GM21825 (cell line): ENCODE results near the gene ZDHHC17.

Experiments used
- ATAC-seq: cut with Tn5 transposase; IDR thresholded peaks from one replicate; pipeline ENCODE4 v1.9.1; 2021; ENCODE audit warnings: mild to moderate bottlenecking, moderate library complexity; ENCODE audit not compliant: unreplicated experiment

The ZDHHC17 gene

DNA sequence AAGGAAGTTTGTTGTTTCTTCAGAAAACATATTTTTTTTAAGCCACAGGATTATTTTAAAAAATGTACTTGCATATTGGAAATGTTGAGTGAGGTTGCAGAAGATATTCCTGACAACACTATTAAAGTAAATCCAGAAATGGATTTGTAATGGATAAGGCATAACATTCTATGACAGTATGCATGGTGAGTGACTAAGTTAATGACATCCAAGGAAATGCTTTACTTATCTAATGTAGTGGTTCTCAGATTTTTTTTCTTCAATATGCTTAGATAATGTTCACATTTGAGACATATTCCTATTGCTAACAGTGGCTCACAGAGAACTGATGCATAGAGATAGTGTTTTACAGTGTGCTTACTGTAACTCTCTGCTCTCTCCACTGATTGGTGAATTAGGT, 49.4 kb downstream of the ZDHHC17 start:
- no peak for ATAC-seq

DNA sequence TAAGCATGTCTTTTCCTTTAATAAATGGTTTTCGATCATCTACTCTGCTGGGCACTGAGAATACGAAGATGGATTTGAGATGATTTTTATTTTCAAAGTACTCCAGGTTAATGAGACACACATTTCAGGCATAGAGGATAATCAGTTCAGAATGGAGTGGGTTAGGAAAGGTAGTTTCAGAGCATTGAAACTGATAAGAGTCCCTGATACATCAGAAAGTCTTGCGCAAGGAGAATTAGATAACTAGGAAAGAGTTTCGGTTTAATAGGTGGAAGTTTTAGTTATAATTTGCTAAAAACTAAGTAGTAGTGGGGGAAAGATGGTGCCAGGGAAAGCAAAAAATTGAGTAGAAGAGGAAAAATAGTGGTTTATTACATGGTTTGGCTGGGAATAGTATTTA, 50.1 kb downstream of the ZDHHC17 start:
- no peak for ATAC-seq

DNA sequence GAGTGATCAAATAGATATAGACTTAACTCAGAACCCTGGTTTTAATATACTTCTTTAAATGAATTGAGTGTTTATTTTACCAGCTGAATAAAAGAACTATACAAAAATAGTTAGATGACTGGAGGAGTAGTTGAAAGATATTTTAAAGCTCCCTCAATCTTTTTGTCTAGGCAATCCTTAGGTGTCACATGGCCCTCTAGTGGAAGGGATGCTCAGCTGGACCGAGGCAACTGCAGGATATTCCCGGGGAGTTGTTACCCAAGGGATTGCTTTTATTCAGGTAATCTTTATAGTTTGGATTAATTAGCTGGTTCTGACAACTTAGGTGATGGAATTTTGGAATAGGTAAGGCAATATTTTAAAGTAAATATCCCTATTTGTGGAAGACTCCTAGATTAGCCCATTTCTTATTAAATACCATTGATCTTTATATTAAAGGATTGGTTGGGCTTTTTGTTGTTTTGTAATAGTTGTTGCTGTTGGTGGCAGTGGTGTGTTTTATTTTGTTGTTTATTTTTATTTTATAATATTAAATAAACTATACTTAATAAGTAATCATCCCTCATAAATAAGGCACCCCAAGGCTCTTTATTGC, 57.1 kb downstream of the ZDHHC17 start:
- ATAC-seq: no peak

DNA sequence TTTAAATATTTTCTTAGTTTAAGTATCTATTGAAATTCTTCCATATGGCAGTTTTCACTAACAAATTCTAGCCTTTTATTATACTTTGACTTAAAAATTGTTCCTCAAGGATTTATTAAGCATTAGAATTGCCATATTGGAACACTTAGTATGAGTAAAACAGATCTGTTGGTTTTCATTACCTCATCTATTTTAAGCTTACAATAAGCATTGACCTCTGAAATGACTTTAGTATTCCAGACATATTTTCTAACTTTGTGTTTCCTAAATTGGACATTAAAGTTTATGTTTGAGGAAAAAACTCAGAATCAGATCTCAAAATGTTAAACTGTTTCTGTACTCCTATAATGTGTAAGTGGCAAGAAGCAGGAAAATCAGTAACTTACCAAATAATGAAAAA, 66.5 kb downstream of the ZDHHC17 start:
- no peak for ATAC-seq

DNA sequence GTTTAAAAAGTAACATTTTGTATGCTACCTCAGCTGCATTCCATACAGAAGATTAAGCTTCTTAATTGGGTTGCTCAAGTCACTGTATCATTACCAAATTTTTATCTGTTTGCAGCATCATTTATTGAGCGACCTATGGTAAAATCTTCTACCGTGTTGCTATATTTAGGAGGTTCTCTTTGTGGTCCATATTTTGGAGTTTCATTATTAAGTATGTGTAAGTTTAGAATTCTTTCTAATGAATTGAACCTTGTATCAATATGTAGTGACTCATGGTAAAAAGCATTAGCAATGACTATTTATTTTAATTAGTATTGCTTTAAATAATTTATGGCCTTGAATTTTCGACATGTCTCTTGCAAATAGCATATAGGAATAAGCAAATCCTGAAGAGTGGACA, 72.7 kb downstream of the ZDHHC17 start:
- no peak for ATAC-seq

DNA sequence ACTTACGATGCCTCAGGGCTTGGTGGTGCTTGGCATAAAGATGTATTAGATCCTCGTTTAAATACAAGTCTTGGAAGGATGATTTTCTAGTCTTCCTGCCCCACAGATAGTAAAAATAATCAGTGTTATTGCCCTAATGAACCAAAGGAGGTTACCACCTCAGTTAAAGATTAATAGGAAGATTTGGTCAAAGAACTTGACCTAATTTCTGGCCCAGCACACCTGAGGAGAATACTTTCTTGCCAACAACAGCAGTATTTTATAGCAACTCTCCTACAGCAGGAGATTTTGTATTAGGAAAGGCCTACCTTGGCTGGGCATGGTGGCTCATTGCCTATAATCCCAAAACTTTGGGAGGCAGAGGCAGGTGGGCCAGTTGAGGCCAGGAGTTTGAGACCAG, 83.3 kb downstream of the ZDHHC17 start:
- no peak for ATAC-seq

DNA sequence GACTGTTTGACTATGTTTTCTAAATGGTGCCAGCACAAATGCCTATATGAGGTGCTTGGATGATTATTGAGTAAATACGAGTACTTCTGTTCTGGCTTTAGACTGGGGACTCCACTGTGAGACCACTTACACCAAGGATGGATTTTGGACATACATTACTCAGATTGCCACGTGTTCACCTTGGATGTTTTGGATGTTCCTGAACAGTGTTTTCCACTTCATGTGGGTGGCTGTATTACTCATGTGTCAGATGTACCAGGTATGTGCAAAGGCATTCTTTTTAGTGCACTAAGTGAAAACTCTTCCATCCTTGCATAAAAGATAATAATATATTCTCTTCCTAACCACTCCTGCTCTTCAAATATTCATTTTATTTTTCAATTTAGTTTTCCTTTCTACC, 84.2 kb downstream of the ZDHHC17 start:
- ATAC-seq: no peak

DNA sequence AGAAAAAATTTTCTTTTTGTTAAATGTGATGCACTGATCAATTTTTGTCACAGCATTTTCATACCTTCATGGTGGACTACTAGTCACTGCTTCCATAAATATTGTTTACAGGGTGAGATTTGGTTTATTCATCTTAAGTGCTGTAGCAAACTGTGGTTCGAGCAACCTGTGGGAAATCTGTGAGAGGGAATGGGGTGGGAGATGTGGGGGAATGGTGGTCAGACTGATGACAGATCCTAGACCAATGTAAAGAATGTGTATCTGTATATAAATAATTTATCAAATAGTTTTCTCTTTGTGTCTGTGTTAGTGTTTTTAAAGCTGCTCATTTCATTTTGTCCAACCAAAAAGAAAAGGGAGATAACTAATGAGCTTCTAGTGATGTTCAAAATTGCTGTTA, 88.2 kb downstream of the ZDHHC17 start:
- ATAC-seq: no peak

DNA sequence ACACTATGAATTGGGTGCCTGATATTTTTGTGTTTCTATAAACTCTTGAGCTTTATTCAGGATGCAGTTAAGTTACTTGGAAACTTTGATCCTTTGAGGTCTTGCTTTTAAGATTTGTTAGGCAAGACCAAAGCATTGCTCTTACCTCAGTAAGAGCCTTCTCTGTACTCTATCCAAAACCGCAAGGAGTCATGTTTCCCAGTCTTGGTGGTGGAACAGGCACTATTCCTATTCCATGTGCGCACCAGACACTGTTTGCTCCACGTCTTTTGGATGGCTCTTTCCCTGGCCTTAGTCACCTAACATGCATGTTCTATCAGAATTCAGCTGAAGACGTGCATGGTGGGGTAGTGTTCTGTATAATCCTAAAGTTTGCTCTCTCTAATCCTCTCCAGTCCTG, 91.4 kb downstream of the ZDHHC17 start:
- no peak for ATAC-seq

DNA sequence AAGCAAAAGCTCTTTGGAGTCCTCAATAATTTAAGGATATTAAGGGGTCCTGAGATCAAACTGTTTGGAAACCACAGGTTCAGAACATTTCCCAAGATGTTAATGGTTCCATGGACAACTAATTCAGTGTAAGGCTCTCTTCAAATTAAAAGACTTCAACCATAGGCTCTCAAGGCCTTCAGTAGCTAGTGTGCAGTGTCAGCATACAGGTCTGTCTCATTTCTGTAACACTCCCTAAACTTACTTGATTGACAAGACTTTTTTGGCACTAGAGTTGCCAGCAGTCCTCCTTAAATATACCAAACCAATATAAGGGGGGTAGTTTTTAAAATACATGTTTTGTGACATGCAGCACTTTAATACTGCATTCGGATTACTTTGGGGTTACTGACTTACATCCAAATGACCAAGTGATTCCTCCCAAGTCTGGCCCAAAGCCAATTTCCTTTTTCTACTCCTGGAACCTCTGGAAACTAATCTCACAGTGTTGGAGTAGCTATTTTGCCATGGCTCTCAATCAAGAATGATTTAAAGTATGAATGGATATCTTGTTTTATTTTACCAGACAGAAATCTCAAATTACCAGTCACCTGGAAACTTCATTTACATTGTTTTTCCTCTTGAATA, 92.2 kb downstream of the ZDHHC17 start:
- ATAC-seq: no peak

DNA sequence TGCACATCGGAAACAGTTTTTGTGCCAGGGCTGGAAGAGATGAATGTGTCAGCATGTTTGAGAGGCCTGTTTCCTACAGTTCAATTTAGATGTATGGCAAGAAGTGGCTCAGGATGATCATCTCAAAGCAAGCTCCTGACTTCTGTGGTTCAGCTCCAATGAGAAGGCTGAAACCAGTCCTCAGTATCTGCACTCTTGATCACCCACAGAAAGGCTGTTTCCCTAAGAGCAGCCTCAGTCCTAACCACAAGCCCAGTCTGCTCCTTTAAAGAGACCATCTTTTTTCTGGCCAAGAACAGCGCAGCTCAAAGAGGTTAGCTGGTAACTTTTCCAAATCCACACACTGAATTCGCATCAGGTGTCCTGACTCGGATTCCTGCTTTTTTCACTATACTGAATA, 95.7 kb downstream of the ZDHHC17 start:
- no peak for ATAC-seq

DNA sequence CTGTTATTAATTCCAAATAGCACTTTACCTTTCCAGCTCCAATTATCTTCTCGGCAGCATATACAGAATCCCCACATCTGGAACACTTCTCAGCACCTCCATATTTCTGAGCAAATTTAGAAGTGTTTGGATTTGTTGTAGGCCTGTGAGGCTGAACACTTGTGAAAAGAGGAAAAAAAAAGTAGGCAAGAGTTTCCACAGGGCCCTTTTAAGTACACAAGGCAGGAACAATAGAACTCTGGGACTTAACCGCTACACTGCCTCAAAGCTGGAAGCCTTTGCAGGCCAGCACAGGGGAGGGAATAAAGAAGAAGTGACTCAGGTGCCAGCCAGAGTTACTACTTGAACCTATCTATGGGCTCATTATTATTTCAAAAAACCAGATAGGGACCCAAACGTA, 96.3 kb downstream of the ZDHHC17 start:
- no peak for ATAC-seq

DNA sequence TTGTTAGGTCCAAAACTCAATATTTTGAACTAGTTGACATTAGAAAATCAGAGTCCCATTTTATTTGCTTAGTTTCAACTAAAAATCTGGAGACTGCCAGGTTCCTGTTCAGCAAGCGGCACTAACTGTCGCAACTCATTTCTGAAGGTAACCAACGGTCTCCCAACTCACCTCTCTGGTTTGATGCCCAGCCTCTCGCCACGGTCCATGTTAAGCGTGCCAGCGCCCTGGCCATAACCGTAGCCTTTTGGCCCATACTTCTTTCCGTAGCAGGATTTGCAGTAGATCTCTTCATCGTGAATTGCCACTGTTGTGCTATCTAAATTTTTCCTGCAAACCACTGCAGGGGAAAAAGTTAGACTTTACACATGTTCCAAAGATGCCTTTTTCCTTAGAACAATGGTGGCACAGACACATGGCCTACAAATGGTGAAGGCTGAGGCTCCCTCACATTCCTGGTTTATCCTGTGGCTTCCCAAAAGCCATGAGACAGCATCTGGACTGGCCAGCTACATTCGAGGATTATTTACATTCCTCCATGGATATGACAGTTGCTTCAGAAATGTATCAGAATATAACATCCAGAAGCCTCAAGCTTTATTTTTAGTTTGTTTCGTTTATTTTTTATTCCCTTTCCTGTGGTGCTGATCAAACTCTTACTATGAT, 99.2 kb downstream of the ZDHHC17 start:
- ATAC-seq: no peak

DNA sequence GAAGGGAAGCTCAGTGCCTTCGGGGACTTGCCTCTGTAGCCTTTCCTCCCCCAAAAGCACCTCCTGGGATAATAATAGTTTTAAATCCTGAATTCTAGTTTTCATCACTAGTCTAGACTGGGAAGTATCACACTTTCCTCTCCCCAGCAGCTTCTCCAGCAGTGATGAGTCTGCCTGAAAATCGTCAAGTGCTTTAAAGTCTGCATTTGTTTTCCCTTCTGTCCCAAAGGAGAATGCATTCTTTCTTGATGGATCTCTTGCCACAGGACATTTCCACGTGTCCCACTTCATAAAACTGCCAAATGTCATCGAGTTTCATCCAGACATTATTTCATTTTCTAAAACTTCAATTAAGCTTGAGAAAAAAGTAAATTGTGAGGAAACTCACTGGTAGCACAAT, 99.9 kb downstream of the ZDHHC17 start:
- no peak for ATAC-seq

DNA sequence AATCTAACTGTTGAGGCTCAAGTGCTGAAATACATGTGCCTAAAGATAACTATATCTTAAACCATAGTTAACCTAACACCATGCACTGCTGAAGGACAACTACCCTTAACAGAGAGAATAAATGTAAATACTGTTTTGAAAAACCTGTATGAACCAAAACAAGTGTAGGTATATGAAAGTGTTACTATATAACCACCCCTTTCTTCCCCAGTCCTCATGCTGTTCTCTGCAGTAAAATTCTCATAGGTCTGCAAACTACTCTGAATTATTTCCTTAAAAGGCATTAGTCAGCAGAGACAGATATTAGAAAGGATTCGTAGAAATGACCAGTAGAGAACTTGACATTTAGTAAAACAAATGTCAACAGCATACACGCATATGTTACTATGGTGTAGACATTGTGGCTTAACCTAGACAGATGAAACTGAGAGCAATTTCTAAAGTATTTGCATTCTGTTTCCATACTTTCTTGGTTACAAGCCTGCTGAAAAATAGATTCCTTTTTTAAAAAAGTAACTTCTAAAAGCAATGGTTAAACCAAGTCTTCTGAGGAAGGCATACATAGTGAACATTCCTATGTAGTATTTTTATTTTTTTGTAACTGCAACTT, 101.0 kb downstream of the ZDHHC17 start:
- ATAC-seq: peak; percentile 69

DNA sequence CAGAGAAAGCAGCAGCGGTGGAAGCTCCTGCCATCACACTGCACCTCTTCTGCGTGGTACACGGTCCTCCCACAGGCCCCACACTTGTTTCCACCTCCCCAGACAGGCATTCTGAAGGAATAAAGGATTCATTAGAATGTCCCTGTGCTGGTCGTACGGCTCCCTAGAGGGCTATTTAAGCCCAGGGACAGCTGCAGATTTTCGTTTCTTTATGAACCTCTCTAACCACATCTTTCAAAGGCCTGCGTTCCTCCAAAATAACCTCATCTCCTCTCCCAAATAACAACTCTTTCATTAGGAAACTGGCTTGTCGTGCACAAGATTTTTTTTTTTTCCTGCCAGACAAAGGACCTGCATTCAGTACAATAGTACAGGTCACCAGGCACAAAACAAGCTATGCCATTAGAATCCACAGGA, 102.2 kb downstream of the ZDHHC17 start:
- no peak for ATAC-seq

DNA sequence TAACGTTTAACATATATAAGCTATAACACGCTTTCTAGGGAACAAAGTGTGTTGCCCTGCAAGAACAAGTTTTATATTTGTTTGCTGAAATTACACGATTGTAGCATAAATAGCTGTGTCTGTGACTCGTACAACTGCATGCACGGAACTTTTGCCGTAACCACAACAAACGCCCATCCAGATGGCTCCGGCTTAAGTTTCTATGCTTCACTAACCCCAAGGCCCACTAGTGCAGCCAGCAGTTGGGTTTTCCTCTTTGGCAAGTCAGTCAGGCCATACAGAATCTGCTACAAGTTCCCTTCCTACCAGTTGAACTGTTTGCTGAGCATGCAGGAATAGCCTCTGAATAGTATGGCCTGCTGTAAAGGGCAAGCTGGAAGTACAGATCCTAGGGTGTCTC, 102.8 kb downstream of the ZDHHC17 start:
- ATAC-seq: peak; percentile 61

DNA sequence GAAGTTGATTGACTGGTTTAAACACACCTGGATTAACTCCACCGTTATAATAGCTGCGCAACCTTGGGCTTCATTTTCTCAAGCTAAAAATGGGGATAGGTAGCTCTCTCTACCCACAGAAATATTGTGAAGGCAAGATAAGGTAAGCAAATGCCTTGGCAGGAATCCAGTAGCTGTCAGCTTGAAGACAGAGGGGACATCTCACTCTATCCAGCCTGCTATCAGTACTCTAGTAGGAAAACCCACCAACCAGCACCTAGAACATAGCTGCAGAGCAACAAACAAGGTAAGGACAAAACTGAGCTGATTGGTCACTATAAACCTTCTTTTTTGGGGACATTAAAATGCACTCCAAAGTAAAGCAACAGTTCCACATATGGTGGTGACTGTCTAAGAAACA, 107.2 kb downstream of the ZDHHC17 start:
- no peak for ATAC-seq

DNA sequence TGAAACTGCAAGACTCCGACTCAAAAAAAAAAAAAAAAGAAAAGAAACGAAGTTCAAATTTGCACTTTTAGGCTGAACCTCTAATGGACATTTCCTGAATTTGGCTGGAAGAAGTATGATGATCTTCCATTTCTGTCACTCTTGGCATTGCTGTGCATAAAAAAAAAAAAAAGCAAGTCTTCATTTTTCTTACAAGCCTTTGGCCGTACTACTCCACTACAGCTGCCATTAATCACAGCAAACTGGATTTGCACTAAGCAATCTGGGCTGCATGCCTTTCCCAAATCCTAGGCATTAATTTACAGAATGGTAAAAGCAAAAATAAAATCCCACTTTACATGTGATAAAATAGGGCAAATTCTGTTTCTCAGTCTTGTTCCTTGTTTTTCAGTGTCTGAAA, 107.8 kb downstream of the ZDHHC17 start:
- ATAC-seq: no peak

DNA sequence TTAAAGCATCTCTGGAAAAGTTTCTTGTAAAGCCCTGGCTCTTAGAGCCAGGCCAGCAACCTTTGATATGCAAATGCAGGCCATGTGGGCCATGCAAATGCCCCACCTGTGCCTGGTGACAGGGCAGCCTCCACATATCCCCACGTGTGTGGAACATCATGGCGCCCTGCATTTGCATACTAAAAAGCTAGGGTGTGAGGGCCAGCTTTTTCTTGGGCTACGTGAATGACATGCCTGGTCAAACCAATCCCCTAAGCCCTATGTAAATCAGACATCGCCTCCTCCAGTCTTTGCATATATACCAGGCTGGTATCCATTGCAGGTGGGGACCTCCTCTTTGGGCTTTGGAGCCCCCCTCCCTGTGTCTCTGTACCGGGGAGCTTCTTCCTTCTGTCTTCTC, 108.5 kb downstream of the ZDHHC17 start:
- ATAC-seq: no peak

DNA sequence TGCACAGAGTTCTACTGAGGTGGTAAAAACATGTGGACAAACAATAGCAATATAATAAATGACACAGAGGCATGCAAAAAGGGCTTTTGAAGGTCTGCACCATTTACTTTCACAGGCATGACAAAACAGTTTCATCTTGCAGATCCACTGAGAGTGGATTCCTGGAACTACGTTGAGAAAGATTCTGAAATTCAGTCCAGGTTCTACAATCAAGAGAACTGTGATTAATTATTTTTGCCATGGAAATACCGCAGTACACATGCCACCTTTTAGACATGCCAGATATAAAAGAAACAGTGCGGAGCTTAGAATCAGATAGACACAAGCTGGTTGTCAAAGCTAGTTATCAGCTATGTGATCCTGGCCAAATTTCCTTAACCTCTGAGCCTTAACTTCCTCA, 110.1 kb downstream of the ZDHHC17 start:
- no peak for ATAC-seq

DNA sequence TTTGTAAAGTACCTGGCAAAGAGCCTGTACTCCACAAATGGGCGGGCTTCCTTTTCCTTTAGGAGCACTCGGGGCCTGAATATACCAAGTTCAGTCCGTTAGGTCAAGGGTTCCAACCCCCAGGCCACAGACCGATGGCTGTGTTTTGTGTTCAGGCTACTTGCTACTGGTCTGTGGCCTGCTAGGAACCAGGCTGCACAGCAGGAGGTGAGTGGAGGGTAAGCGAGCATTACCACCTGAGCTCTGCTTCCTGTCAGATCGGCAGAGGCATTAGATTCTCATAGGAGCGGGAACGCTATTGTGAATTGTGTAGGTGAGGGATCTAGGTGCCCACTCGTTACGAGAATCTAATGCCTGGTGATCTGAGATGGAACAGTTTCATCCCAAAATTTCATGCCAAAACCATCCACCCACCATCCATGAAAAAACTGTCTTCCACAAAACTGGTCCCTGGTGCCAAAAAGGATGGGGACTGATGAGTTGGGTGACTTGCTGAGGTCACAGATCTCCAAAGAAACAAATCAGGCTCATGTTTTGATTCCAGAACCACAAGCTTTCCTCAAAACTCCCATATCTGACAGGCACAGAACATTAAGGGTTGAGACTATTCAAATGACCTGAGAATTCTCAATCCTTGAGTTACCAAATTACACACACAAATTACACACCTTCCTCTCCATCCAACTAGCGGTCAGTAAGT, 110.7 kb downstream of the ZDHHC17 start:
- ATAC-seq: no peak
